A549 (cell line): ENCODE measurements around the gene SLC16A6.
"Not testable (repeated sequence)": the region's sequence is repeated elsewhere in the genome, so short reads cannot be mapped to it uniquely, and the experiment has no call there.

Source experiments
- CEBPB ChIP-seq, 2 experiments: fragments of >200 bp in 1 of 2; sonication (Bioruptor Twin) in 1 of 2; formaldehyde crosslinking in 1 of 2; IDR thresholded peaks; 2 replicates each; pipeline ENCODE4 v1.6.1; 2012 to 2016
- ESRRA ChIP-seq: fragments of 150-350 bp; IDR thresholded peaks from 2 replicates; pipeline ENCODE4 v1.6.1; 2014; ENCODE audit warnings: mild to moderate bottlenecking, low read length, borderline replicate concordance
- FOSL2 ChIP-seq, 2 experiments: fragments of 450-650 bp in 1 of 2; fragments of >200 bp in 1 of 2; sonication (Bioruptor Twin) in 1 of 2; formaldehyde crosslinking; IDR thresholded peaks; 2 replicates each; pipeline versions ENCODE4 v1.5.0 to v1.6.1; 2016 to 2020; ENCODE audit warnings: mild to moderate bottlenecking in 1 of 2, moderate library complexity in 1 of 2
- MYC ChIP-seq: IDR thresholded peaks from 2 replicates; pipeline ENCODE4 v1.6.1; 2012; ENCODE audit warnings: mild to moderate bottlenecking, inconsistent platforms, low read length, improper control_type of control experiment, borderline replicate concordance
- NFE2L2 ChIP-seq: fragments of 150-350 bp; conservative IDR thresholded peaks from 2 replicates; pipeline ENCODE4 v1.6.1; 2014; ENCODE audit warnings: low read length
- ZC3H11A ChIP-seq: fragments of 450-650 bp; IDR thresholded peaks from 2 replicates; pipeline ENCODE4 v1.6.1; 2014; ENCODE audit warnings: antibody characterized with exemption, mild to moderate bottlenecking
- TF ChIP-seq, protein P1 (sequence below): fragments of >200 bp; sonication (Bioruptor Twin); formaldehyde crosslinking; IDR thresholded peaks from 3 replicates; pipeline ENCODE4 v1.5.1; 2016

GRCh38 chr17:68256701-68257100 is 34.2 kb downstream of the SLC16A6 start:
- TF ChIP-seq CEBPB (IDR thresholded peaks at IDR 0.05); ESRRA; MYC; NFE2L2; FOSL2 (IDR thresholded peaks at IDR 0.05); FOSL2 (CRISPR knock-in tag; IDR thresholded peaks at IDR 0.05); ZC3H11A: not testable (repeated sequence)
- TF ChIP-seq, protein P1, sequence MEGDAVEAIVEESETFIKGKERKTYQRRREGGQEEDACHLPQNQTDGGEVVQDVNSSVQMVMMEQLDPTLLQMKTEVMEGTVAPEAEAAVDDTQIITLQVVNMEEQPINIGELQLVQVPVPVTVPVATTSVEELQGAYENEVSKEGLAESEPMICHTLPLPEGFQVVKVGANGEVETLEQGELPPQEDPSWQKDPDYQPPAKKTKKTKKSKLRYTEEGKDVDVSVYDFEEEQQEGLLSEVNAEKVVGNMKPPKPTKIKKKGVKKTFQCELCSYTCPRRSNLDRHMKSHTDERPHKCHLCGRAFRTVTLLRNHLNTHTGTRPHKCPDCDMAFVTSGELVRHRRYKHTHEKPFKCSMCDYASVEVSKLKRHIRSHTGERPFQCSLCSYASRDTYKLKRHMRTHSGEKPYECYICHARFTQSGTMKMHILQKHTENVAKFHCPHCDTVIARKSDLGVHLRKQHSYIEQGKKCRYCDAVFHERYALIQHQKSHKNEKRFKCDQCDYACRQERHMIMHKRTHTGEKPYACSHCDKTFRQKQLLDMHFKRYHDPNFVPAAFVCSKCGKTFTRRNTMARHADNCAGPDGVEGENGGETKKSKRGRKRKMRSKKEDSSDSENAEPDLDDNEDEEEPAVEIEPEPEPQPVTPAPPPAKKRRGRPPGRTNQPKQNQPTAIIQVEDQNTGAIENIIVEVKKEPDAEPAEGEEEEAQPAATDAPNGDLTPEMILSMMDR = not testable (repeated sequence)
